ENCODE results near the gene PAX3. TPM values are rescaled to one million over a fixed set of nuclear protein-coding genes. Genes with fewer than 3 reads are reported as not detected.

Gene PAX3
- total RNA-seq, 1 experiment from 2014 or later: 0.03 TPM

GRCh38 chr2:222318712-222319585, 20.2 kb upstream of the PAX3 start:
- Histone ChIP-seq H3K9me3 (replicated peaks) (no peaks in the 10 kb centered on the region), H3K27me3 (replicated peaks) (peaks cover 59% of the 10 kb centered on the region), H3K36me3 (no peaks in the 10 kb centered on the region), H3K27ac (no peak overlapping the region), H3K4me3 (peak overlapping the region; percentile 27), H3K4me1 (replicated peaks) (peaks cover 17% of the 10 kb centered on the region)
- peak in 1 of 2 experiments; percentile 12 for DNase-seq (ENCODE audit: low read depth in 1 of 2, low spot score in 2 of 2)

- Histone ChIP-seq H3K9me3 (replicated peaks) (no peaks in the 10 kb centered on the region), H3K27me3 (replicated peaks) (peaks cover 62% of the 10 kb centered on the region)
Measured at GRCh38 chr2:222318026-222318711, 19.4 kb upstream of the PAX3 start.

DNA sequence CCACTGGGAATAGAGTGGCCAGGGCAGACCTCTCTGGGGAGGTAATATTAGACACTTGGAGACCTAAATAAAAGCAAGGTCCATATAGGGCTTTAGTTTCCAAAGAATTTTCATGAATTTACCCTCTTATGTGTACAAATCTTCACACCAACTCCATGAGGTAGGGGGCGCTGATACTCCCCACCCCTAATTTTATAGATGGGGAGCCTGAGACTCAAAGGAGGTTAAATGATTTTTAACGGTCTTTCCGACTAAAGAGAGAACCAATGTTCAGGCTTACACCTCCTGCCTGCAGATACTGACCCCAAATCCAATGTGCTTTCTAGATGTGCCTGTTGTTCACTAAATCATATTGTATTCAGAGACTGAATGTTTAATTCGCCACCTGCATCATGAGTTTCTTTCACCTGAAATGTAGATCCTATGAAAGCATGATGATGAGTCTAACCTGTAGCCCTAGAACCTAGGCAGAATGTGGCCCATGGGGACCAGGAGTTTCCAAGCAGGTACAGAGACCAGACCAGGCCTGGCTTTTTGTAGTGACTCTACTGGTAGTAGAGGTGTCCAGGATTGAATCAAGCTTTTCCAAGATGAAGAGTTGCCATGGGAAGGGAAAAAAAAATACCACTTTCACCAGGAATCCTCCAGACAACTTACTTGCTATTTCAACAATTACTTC, 16.8 kb upstream of the PAX3 start:
- Histone ChIP-seq H3K27me3 (replicated peaks) (peaks cover 62% of the 10 kb centered on the region), H3K4me1 (replicated peaks) (peaks cover 17% of the 10 kb centered on the region), H3K9me3 (replicated peaks) (no peaks in the 10 kb centered on the region), H3K36me3 (no peaks in the 10 kb centered on the region), H3K27ac (no peak overlapping the region), H3K4me3 (no peak overlapping the region)
- DNase-seq (ENCODE audit: low read depth in 1 of 2, low spot score in 2 of 2): no peak

More at GRCh38 chr2:222318026-222318711, 19.4 kb upstream of the PAX3 start:
- Histone ChIP-seq H3K4me1 (replicated peaks) (peaks cover 17% of the 10 kb centered on the region), H3K27ac (no peak overlapping the region), H3K36me3 (no peaks in the 10 kb centered on the region), H3K4me3 (peak overlapping the region; percentile 10; the same call in 1 of the 2 replicates)
- peak in 1 of 2 experiments; percentile 22 for DNase-seq (ENCODE audit: low read depth in 1 of 2, low spot score in 2 of 2)

DNA sequence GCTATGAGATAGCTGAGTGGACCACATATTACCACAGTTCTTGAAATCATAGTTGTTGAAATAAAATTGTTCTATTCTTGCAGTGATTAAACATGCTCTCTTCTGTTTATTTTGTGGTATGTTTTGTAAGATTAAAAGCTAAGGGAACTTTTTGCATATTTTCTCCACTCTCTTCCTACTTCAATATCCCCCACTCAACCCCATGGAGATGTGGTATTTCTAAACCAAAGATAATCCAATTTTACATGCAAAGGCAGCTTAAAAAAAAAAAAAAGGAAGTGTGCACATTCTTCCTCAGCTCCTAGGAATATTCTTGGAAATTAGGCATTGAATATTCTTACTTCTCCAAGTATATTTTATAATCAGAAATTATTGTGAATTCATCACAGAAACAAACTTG, 15.0 kb upstream of the PAX3 start:
- H3K36me3 ChIP-seq: no peaks in the 10 kb centered on the region
- H3K27ac ChIP-seq: no peak overlapping the region
- no peaks in the 10 kb centered on the region for H3K9me3 ChIP-seq (replicated peaks)
- no peak overlapping the region for H3K4me3 ChIP-seq
- H3K4me1 ChIP-seq (replicated peaks): peaks cover 9% of the 10 kb centered on the region
- H3K27me3 ChIP-seq (replicated peaks): peaks cover 60% of the 10 kb centered on the region
- no peak for DNase-seq (ENCODE audit: low read depth in 1 of 2, low spot score in 2 of 2)

- H3K36me3 ChIP-seq: no peaks in the 10 kb centered on the region
- H3K4me1 ChIP-seq (replicated peaks): no peaks in the 10 kb centered on the region
- no peaks in the 10 kb centered on the region for H3K9me3 ChIP-seq (replicated peaks)
- H3K27me3 ChIP-seq (replicated peaks): peaks cover 49% of the 10 kb centered on the region
- no peak overlapping the region for H3K27ac ChIP-seq
- DNase-seq (ENCODE audit: low read depth in 1 of 2, low spot score in 2 of 2): no peak
- no peak overlapping the region for H3K4me3 ChIP-seq
Measured at GRCh38 chr2:222311978-222312738, 13.4 kb upstream of the PAX3 start.

- peaks cover 51% of the 10 kb centered on the region for H3K27me3 ChIP-seq (replicated peaks)
- H3K9me3 ChIP-seq (replicated peaks): no peaks in the 10 kb centered on the region
- no peak for DNase-seq (ENCODE audit: low read depth in 1 of 2, low spot score in 2 of 2)
- no peak overlapping the region for H3K4me3 ChIP-seq
- no peaks in the 10 kb centered on the region for H3K36me3 ChIP-seq
- no peak overlapping the region for H3K27ac ChIP-seq
- H3K4me1 ChIP-seq (replicated peaks): no peaks in the 10 kb centered on the region
Measured at GRCh38 chr2:222311319-222311977, 12.7 kb upstream of the PAX3 start.

GRCh38 chr2:222310747-222311318, 12.0 kb upstream of the PAX3 start:
- Histone ChIP-seq H3K9me3 (replicated peaks) (no peaks in the 10 kb centered on the region), H3K36me3 (no peaks in the 10 kb centered on the region), H3K27me3 (replicated peaks) (peaks cover 53% of the 10 kb centered on the region), H3K4me3 (no peak overlapping the region), H3K27ac (no peak overlapping the region), H3K4me1 (replicated peaks) (peaks cover 4% of the 10 kb centered on the region)
- no peak for DNase-seq (ENCODE audit: low read depth in 1 of 2, low spot score in 2 of 2)

- peaks cover 9% of the 10 kb centered on the region for H3K4me1 ChIP-seq (replicated peaks)
- H3K9me3 ChIP-seq (replicated peaks): no peaks in the 10 kb centered on the region
- H3K27ac ChIP-seq: no peak overlapping the region
- H3K4me3 ChIP-seq: no peak overlapping the region
- no peaks in the 10 kb centered on the region for H3K36me3 ChIP-seq
- no peak for DNase-seq (ENCODE audit: low read depth in 1 of 2, low spot score in 2 of 2)
- peaks cover 55% of the 10 kb centered on the region for H3K27me3 ChIP-seq (replicated peaks)
Measured at GRCh38 chr2:222309766-222310165, 11.0 kb upstream of the PAX3 start.

DNA sequence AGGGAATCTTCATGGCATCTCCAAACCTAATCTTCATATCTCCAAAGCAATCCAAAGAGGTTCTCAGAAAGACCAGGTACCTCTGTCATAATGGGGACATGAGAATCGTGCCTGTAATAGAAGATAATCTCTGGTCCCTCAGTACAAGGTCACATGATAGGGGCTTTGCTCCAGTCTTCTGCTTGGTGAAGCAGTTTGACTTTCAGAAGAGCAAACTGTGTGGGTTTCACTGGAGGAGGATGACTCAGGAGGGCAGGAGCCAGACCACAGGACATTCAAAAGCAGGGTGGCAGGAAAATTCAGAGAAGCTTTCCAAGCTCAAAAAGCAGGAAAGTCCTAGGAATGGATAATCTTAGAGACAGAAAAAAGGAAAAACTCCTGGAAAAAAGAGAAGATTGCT, 10.6 kb upstream of the PAX3 start:
- Histone ChIP-seq H3K4me1 (replicated peaks) (peaks cover 9% of the 10 kb centered on the region), H3K27me3 (replicated peaks) (peaks cover 54% of the 10 kb centered on the region), H3K9me3 (replicated peaks) (no peaks in the 10 kb centered on the region), H3K27ac (no peak overlapping the region), H3K4me3 (no peak overlapping the region), H3K36me3 (no peaks in the 10 kb centered on the region)
- DNase-seq (ENCODE audit: low read depth in 1 of 2, low spot score in 2 of 2): no peak

DNA sequence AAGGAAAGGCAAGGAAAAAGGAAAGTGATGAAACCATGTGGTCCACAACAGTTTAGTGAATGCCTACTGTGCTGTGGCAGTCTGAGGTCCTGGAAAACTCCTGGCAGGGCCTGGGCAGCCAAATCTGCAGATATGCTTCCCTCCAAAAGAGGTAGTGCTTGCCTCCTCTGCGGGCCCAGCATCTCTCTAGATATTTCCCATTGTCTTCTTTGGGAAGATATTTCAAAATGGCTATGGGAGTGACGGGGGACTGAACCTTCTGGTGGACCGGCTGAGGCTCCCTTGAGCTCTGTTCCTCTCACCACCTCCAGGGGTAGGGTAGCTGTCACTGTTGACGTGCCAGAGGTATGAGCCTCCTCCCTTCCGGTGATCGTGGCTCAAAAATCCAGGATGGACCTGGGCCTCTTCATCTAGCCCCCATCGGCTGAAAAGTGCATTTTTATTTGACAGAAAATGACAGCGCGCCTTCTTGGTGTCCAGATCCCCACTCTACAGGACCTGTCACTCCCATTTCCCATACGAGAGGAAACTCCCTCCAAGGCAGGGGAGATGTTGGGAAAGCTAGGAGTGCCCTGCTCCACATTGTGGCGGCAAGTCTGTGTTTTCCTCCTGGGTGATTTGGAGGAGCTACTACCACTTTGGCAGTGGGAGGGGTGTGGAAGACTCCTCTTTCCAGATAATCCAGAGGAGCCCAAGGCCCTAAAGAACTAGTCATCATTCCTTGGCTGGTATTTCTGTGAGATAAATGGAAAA, 9.4 kb upstream of the PAX3 start:
- Histone ChIP-seq H3K4me1 (replicated peaks) (peaks cover 9% of the 10 kb centered on the region), H3K36me3 (no peaks in the 10 kb centered on the region), H3K27ac (no peak overlapping the region), H3K4me3 (no peak overlapping the region), H3K9me3 (replicated peaks) (no peaks in the 10 kb centered on the region), H3K27me3 (replicated peaks) (peaks cover 44% of the 10 kb centered on the region)
- DNase-seq (ENCODE audit: low read depth in 1 of 2, low spot score in 2 of 2): no peak

DNA sequence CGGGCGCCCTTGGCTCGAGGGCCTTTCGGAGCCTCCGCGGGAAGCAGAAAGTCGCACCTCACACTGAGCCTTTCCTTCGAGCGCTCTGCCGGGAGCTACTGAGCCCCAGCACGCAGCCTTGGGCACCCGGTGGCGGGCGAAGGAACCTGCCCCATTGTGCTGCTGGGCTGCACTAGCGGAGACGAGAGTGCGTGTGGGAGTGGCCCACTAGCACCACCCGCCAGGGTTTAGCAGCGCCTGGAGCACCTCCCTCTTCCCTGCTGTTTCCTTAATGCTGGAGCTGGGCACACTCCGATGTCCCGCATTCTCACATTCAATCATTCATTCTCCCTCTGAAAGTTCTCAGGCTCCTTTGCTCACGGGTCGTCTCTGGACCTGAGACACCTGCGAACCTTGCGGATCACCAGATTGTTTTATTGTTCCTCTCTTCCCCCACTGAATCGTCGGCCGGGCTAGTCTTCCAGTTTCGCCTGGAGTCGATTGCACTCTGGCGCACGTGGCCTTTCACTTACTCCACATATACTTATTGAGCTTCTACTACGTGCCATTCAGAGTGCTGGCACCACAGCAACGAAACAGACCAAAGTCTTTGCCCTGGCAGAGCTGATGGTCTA, 8.5 kb upstream of the PAX3 start:
- no peak for DNase-seq (ENCODE audit: low read depth in 1 of 2, low spot score in 2 of 2)

More for the DNA sequence above, 8.5 kb upstream of the PAX3 start:
- Histone ChIP-seq H3K4me1 (replicated peaks) (peaks cover 9% of the 10 kb centered on the region), H3K27ac (no peak overlapping the region), H3K27me3 (replicated peaks) (peaks cover 43% of the 10 kb centered on the region), H3K36me3 (no peaks in the 10 kb centered on the region), H3K4me3 (no peak overlapping the region), H3K9me3 (replicated peaks) (no peaks in the 10 kb centered on the region)

All from SJSA1 (cell line).